Measurements from ENCODE around the gene RASSF8.

DNA sequence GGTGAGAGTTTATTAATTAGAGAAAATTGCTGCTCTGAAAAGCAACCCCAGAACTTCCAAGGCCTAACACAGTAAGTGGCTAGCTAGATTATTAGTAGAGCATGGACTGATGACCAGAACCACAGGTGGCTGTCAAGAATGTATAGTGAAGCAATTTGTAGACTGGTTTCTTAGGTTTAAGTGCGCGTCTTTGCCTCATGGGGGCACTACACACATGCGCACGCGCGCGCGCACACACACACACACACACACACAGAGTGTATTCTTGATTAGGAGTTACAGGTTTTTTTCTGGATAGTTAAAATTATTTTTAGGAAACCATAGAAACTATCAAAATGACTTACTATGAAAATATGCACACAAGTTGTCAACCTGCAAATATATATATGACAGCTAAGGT lies 99.8 kb downstream of the RASSF8 start:
- no peak for TF ChIP-seq POLR2A (IDR thresholded peaks at IDR 0.05; ENCODE audit: low read length)
- TF ChIP-seq GATA1 (IDR thresholded peaks at IDR 0.05; ENCODE audit: low read depth, low read length) = no peak

All from erythroblast (primary cell).